Measurements from ENCODE around the gene HAND1. TPM values are rescaled to one million over a fixed set of nuclear protein-coding genes. Genes with fewer than 3 reads are reported as not detected.

The HAND1 gene
- total and polyA plus RNA-seq, 2 experiments from 2014 or later, result not detected

DNA sequence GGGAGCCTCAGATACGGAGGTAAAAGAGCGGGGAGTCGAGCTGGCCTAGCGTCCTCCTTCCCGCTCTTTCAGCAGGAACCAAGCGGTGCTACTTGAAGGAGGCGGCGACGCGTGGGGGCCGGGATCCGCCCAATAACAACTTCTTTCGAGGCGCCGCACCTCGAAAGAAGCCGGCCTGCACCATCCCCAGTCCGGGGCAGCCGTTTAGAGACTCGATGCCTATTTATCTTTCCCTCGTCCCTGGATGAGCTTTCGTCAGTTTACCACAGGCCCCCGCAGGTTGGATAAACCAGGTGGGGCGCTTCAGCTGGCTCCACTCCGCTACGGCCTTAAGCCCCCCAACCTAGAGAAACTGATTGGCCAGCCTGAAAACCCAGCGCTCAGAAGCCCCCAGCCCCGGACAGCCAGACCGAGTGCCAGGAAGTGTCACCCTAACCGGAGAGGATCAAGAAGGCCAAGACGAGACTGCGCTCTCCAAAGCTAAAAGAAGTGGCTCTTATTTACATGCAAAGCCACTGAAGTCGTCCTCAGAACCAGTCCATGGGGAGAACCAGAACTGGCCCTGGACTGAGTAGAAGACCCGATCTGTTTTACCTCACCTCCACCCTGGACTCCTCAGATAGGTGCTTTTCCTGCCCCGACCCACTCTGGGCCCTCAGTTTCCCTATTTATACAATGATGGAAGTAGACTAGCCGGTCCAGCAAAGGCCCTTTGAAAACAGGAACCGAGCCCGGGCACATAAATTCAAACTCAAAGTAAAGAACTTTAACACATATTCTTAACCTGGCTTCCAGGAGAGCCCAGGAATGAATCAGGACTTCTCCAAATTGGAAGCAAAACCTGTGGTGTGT is 1.4 kb downstream of the HAND1 start:
- H3K27me3 ChIP-seq (ENCODE audit: insufficient read depth), result peaks cover 100% of the 10 kb centered on the region
- H3K9me2 ChIP-seq (ENCODE audit: insufficient read depth), result no peaks in the 10 kb centered on the region
- no peak overlapping the region for H3K27ac ChIP-seq (ENCODE audit: low read depth)
- peak overlapping the region; percentile 72; the same call in 1 of the 2 replicates for H2AFZ ChIP-seq
- H4K20me1 ChIP-seq (replicated peaks; ENCODE audit: insufficient read depth), result peaks cover 27% of the 10 kb centered on the region
- peak overlapping the region; percentile 92 for H3K4me2 ChIP-seq
- peak; percentile 28; the same call in 1 of the 2 replicates for TF ChIP-seq CREB1 (CRISPR knock-in tag; IDR thresholded peaks at IDR 0.05; ENCODE audit: low read depth)
- no peak for TF ChIP-seq EZH2phosphoT487 (IDR thresholded peaks at IDR 0.05; ENCODE audit: unreplicated experiment)
- peak; percentile 66 for TF ChIP-seq EZH2 (IDR thresholded peaks at IDR 0.05; ENCODE audit: low read depth, unreplicated experiment)
- TF ChIP-seq ZNF331 (CRISPR knock-in tag; IDR thresholded peaks at IDR 0.05; ENCODE audit: low read depth), result no peak
- no peak for TF ChIP-seq REST (IDR thresholded peaks at IDR 0.05; ENCODE audit: unreplicated experiment)
- H3F3A ChIP-seq (replicated peaks; ENCODE audit: low read depth), result peaks cover 13% of the 10 kb centered on the region
- Mint-ChIP-seq H3K27me3 (ENCODE audit: insufficient read depth, low read depth, poor library complexity) (peaks cover 100% of the 10 kb centered on the region), H3K4me3 (peak overlapping the region; percentile 58), H3K27ac (no peak overlapping the region), H3K4me1 (peaks cover 62% of the 10 kb centered on the region), H3K36me3 (ENCODE audit: low read depth) (no peaks in the 10 kb centered on the region; the same call in 2 of the 3 replicates), H3K9me3 (peaks cover 4% of the 10 kb centered on the region; the same call in 1 of the 3 replicates)
- H3K4me3 ChIP-seq, result peak overlapping the region; percentile 63
- peaks cover 77% of the 10 kb centered on the region for H3K4me1 ChIP-seq (ENCODE audit: insufficient read depth)
- no peaks in the 10 kb centered on the region for H3K79me2 ChIP-seq (replicated peaks; ENCODE audit: insufficient read depth)
- ATAC-seq (peak; percentile 1), DNase-seq (ENCODE audit: low spot score) (peak; percentile 89)
- H3K36me3 ChIP-seq (ENCODE audit: insufficient read depth), result no peaks in the 10 kb centered on the region

DNA sequence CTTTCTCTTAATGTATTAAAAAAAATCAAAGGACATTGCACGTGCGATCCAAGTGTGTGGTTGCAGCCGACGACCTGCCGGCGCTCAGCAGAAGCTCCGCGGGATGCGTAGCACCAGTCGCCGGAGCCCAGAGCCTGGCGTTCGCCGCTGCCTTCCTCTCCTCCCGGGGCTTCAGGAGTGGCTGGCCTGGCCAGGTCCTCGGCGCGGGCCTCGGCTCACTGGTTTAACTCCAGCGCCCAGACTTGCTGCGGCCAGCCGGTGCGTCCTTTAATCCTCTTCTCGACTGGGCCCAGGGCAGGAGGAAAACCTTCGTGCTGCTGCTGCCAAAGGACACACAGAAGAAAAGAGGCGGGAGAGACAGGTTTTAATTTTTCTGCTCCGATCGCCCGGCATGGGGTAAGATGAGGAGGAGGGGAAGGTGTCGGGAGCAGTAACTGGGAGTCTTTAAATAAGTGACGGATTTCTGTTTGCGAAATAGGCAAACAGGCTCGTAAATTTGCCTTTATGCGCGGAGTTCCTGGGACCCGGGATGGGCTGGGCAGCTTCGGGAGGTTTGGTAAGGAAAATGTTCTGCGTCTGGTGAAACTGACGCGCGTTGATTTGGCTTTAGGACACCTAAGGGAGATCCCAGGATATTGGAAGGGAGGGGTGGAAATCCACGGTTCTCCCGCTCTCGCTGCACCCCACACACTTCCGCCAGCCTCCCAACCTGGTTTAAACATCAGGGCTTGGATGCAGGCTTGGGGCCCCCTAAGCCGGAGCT is 2.3 kb downstream of the HAND1 start:
- DNase-seq (ENCODE audit: low spot score) (peak; percentile 62), ATAC-seq (peak; percentile 0; the same call in 1 of the 3 replicates)
- H3K9me2 ChIP-seq (ENCODE audit: insufficient read depth), result no peaks in the 10 kb centered on the region
- Mint-ChIP-seq H3K4me3 (peak overlapping the region; percentile 58), H3K27me3 (ENCODE audit: insufficient read depth, low read depth, poor library complexity) (peaks cover 100% of the 10 kb centered on the region), H3K36me3 (ENCODE audit: low read depth) (no peaks in the 10 kb centered on the region; the same call in 2 of the 3 replicates), H3K4me1 (peaks cover 61% of the 10 kb centered on the region), H3K27ac (no peak overlapping the region), H3K9me3 (peaks cover 4% of the 10 kb centered on the region; the same call in 1 of the 3 replicates)
- no peaks in the 10 kb centered on the region for H3K79me2 ChIP-seq (replicated peaks; ENCODE audit: insufficient read depth)
- peaks cover 19% of the 10 kb centered on the region for H4K20me1 ChIP-seq (replicated peaks; ENCODE audit: insufficient read depth)
- H3K36me3 ChIP-seq (ENCODE audit: insufficient read depth), result no peaks in the 10 kb centered on the region
- H3F3A ChIP-seq (replicated peaks; ENCODE audit: low read depth), result peaks cover 12% of the 10 kb centered on the region; the same call in 1 of the 2 replicates
- no peak overlapping the region for H3K27ac ChIP-seq (ENCODE audit: low read depth)
- peak overlapping the region; percentile 63 for H3K4me3 ChIP-seq
- peaks cover 100% of the 10 kb centered on the region for H3K27me3 ChIP-seq (ENCODE audit: insufficient read depth)
- H3K4me2 ChIP-seq, result peak overlapping the region; percentile 92
- peaks cover 75% of the 10 kb centered on the region for H3K4me1 ChIP-seq (ENCODE audit: insufficient read depth)
- peak overlapping the region; percentile 72 for H2AFZ ChIP-seq
- TF ChIP-seq REST (IDR thresholded peaks at IDR 0.05; ENCODE audit: unreplicated experiment) (no peak), ZNF331 (CRISPR knock-in tag; IDR thresholded peaks at IDR 0.05; ENCODE audit: low read depth) (no peak), CREB1 (CRISPR knock-in tag; IDR thresholded peaks at IDR 0.05; ENCODE audit: low read depth) (no peak), ZNF114 (CRISPR knock-in tag; IDR thresholded peaks at IDR 0.05) (no peak), STAT1 (IDR thresholded peaks at IDR 0.05; ENCODE audit: unreplicated experiment) (no peak), CTCF (conservative IDR thresholded peaks at IDR 0.05; ENCODE audit: low read depth in 2 of 2) (no peak), EZH2 (IDR thresholded peaks at IDR 0.05; ENCODE audit: low read depth, unreplicated experiment) (peak; percentile 99)
